Activated CD8-positive, alpha-beta T cell treated with anti-CD3 and anti-CD28 coated beads for 36 hours (primary cell): ENCODE results near the gene LRG1. TPM values are rescaled to one million over a fixed set of nuclear protein-coding genes. Genes with fewer than 3 reads are reported as not detected.

Source experiments
- ATAC-seq: fragments of 200-7000 bp; cut with Tn5 transposase; one replicate; pipeline ENCODE4 v1.10.0; 2021; ENCODE audit warnings: mild to moderate bottlenecking, moderate library complexity
- CTCF ChIA-PET: fragments of 350-600 bp; sonication (Branson Sonifier 250); formaldehyde crosslinking; loops from one replicate; lab custom pipeline; 2021; ENCODE audit warnings: antibody characterized with exemption; lab: Charles Lee
- POLR2A ChIA-PET: fragments of 350-600 bp; sonication (Branson Sonifier 250); formaldehyde crosslinking; loops from one replicate; lab custom pipeline; 2021; ENCODE audit warnings: antibody characterized with exemption; lab: Charles Lee
- DNase-seq: peaks from one replicate; pipeline ENCODE4 v3.0.0-alpha.2; 2020
- H3K27ac Mint-ChIP-seq: one replicate; pipeline ENCODE4 v1.8.0; 2021; ENCODE audit warnings: mild to moderate bottlenecking, mixed read lengths
- H3K27me3 Mint-ChIP-seq: one replicate; pipeline ENCODE4 v1.8.0; 2021; ENCODE audit warnings: mixed read lengths
- H3K36me3 Mint-ChIP-seq: one replicate; pipeline ENCODE4 v1.8.0; 2021; ENCODE audit warnings: low read depth, mixed read lengths
- H3K4me1 Mint-ChIP-seq: one replicate; pipeline ENCODE4 v1.8.0; 2021; ENCODE audit warnings: low read depth, mixed read lengths
- H3K4me3 Mint-ChIP-seq: one replicate; pipeline ENCODE4 v1.8.0; 2021; ENCODE audit warnings: mild to moderate bottlenecking, moderate library complexity, mixed read lengths
- H3K9me3 Mint-ChIP-seq: one replicate; pipeline ENCODE4 v1.8.0; 2021; ENCODE audit warnings: mixed read lengths
- intact Hi-C: fragments of 100-400 bp; cut with micrococcal nuclease; formaldehyde crosslinking; loops from one replicate; pipeline ENCODE4 v1.10.0; 2022
- total RNA-seq, 2 experiments: library from RNA; stranded (reverse); gene quantifications; one replicate each; pipeline ENCODE4 v1.2.3, GENCODE V29; 2021
- TF ChIP-seq, protein P1 (sequence below): fragments of 200-600 bp; IDR thresholded peaks from one replicate; pipeline ENCODE4 v1.8.0; 2022; ENCODE audit warnings: antibody characterized with exemption, mild to moderate bottlenecking

The LRG1 gene
- total RNA-seq, 2 experiments from 2014 or later = 0.09 TPM; not detected in 1

DNA sequence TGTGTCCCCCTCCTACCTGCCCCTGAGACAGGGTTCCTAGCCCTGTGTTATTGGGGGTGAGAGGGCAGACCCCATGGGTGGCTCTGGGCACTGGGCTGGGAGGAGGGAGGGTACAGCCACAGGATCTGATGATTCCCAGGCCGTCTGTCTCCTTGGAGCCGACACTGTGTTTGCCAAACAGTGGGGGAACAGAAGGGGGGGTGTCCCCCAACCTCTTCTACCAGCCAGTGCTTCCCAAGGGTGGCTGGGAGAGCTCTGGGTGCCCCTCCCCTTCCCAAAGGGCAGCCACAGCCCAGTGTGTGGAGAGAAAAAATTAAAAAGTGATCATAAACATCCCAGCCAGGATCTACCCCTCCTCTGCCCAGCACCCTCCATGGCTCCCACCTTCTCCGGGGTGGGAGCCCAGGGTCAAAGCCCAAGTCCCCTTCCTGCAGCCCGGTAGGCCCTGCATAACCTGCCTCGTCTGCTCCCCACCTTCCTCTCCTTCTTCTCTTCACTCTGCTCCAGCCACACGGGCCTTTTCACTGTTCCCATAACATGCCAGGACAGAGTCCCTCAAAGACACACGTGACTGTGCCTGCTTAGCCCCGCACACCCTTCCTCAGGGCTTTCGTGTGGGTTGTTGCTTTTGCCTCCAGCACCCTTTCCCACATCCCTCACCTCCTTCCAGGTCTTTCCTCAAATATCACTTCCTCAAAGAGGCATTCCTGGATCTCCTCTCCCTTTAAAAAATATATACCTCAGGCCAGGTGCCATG is 20.1 kb downstream of the LRG1 start:
- intact Hi-C loops = no loop called here
- no peak overlapping the region for H3K27ac Mint-ChIP-seq
- no peaks in the 10 kb centered on the region for H3K27me3 Mint-ChIP-seq
- no peaks in the 10 kb centered on the region for H3K9me3 Mint-ChIP-seq
- H3K4me1 Mint-ChIP-seq = no peaks in the 10 kb centered on the region
- ChIA-PET CTCF (no interaction called here), POLR2A (no interaction called here)
- DNase-seq (no peak), ATAC-seq (no peak)
- no peaks in the 10 kb centered on the region for H3K36me3 Mint-ChIP-seq
- no peak overlapping the region for H3K4me3 Mint-ChIP-seq
- TF ChIP-seq, protein P1, sequence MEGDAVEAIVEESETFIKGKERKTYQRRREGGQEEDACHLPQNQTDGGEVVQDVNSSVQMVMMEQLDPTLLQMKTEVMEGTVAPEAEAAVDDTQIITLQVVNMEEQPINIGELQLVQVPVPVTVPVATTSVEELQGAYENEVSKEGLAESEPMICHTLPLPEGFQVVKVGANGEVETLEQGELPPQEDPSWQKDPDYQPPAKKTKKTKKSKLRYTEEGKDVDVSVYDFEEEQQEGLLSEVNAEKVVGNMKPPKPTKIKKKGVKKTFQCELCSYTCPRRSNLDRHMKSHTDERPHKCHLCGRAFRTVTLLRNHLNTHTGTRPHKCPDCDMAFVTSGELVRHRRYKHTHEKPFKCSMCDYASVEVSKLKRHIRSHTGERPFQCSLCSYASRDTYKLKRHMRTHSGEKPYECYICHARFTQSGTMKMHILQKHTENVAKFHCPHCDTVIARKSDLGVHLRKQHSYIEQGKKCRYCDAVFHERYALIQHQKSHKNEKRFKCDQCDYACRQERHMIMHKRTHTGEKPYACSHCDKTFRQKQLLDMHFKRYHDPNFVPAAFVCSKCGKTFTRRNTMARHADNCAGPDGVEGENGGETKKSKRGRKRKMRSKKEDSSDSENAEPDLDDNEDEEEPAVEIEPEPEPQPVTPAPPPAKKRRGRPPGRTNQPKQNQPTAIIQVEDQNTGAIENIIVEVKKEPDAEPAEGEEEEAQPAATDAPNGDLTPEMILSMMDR = no peak

DNA sequence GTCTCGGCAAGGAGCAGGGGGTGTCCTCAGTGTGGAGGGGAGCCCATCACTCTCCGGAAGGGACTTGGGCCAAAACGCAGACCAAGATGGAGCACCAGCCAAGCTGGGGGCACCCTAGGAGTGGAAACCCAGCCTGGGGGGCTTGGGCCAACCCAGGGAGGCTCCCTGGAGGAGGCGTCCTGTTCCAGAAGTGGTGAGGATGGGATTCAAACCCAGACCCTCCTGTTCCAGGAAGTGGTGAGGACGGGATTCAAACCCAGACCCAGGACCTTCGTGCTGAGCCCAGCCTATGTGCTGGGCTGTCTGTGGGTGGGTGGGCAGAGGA is 20.7 kb downstream of the LRG1 start:
- TF ChIP-seq, protein P1 = no peak
- Mint-ChIP-seq H3K4me3 (no peak overlapping the region), H3K4me1 (no peaks in the 10 kb centered on the region), H3K27me3 (no peaks in the 10 kb centered on the region), H3K36me3 (no peaks in the 10 kb centered on the region), H3K9me3 (no peaks in the 10 kb centered on the region), H3K27ac (no peak overlapping the region)
- DNase-seq = no peak
- intact Hi-C loops = no loop called here
- no peak for ATAC-seq
- ChIA-PET CTCF (no interaction called here), POLR2A (no interaction called here)

DNA sequence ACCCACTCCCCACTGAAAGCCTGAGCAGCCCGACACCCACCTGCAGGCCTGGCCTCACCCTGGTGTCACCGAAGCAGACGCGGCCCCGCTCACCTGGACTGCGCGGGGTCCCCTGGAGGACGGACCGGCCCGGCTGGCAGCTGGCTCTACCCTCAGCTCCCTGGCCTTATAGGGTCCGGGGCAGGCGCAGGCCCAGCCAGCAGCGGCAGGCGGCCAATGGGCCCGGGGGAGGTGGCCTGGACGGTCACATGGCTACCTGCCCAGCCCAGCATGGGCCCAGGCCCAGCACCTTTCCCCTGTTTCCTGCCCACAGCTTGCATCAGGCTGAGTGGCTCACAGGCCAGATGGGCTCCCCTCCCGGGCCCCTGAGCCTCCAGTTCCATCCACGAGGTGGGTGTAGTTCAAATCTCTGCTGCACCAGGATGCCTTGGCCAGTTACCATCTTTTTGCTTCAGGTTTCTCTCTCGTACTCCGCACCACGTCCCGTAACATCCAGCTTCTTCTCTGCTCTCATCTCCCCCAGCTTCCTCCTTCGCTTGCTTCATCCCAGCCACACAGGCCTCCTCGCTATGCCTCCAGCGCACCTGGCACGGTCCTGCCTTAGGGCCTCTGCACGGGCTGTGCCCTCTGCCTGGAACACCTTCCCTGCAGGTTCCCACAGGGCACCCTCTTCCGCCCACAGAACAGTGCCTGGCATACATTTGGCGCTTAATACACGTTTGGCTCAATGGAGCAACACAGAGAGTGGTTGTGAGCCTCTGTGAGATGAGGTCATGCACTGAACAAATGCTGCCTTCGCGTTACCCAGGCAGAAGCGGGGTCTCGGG is 21.3 kb downstream of the LRG1 start, which contains the start of gene PLIN4:
Gene PLIN4 (minus strand): TSS at position 142 of the 827 bp plus-strand sequence. CDS start 214 bp downstream, outside the sequence.
- Mint-ChIP-seq H3K4me1 (no peaks in the 10 kb centered on the region), H3K9me3 (no peaks in the 10 kb centered on the region), H3K27me3 (no peaks in the 10 kb centered on the region), H3K4me3 (no peak within 1 kb of the TSS), H3K27ac (no peak within 1 kb of the TSS), H3K36me3 (no peaks in the 10 kb centered on the region)
- no peak for ATAC-seq
- no peak for DNase-seq
- ChIA-PET POLR2A (no interaction called here), CTCF (interaction anchor here (1.0 kb wide), 1 partner anchor 9 kb away, joined by 3 read pairs; no protein-coding TSS in a partner anchor)
- TF ChIP-seq, protein P1 = no peak
- intact Hi-C loops = no loop called here

DNA sequence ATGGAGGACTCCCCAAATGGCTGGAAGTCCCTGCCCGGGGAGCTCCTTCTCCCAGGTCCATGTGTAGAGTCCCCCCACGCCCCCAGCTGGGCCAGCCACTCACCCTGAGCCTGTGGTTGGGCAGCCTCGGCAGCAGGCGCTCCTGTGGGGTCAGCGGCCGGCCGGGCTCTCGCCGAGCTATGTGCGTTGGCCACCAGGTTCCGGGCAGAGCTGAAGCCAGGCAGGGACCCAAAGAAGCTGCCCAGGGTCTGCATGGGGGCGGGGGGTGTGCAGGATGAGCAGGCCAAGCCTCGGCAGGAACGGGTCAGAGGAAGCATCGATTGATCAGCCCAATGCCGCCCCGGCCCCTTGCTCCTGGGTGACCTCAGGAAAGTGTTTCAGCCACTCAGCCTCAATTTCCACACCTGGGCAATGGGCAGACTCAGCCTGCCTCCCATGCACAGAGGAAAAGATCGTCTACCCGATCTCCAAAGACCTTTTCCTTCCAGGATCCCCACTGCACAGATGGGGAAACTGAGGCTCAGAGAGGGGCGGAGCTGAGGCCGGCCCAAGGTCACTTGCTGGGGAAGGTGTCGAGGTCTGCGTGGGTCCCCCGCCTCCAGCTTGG is 22.3 kb downstream of the LRG1 start:
- intact Hi-C loops = no loop called here
- no peak for DNase-seq
- no peaks in the 10 kb centered on the region for H3K27me3 Mint-ChIP-seq
- H3K9me3 Mint-ChIP-seq = no peaks in the 10 kb centered on the region
- no peaks in the 10 kb centered on the region for H3K4me1 Mint-ChIP-seq
- POLR2A ChIA-PET = no interaction called here
- TF ChIP-seq, protein P1 = no peak
- H3K36me3 Mint-ChIP-seq = no peaks in the 10 kb centered on the region
- ATAC-seq = no peak
- no peak overlapping the region for H3K27ac Mint-ChIP-seq
- no peak overlapping the region for H3K4me3 Mint-ChIP-seq
- CTCF ChIA-PET = interaction anchor here (1.0 kb wide), 1 partner anchor 8 kb away, joined by 3 read pairs; no protein-coding TSS in a partner anchor
